Measurements from ENCODE around the gene PANX2. TPM values are rescaled to one million over a fixed set of nuclear protein-coding genes. Genes with fewer than 3 reads are reported as not detected.
A peak's percentile ranks its signal among the peaks of the same experiment; 100 is the strongest.

Gene PANX2
- total RNA-seq, 4 donors from 2014 or later = 1.4 to 4.3 (median 1.8) TPM

GRCh38 chr22:50218996-50219727 lies 48.6 kb downstream of the PANX2 start:
- 71 to 76% methylated on average over 39 to 41 of the region's 42 CpGs for WGBS, 2 donors
- peak; percentile 81 to 94 for DNase-seq (ENCODE audit: low spot score in 2 of 2)
- TF ChIP-seq POLR2A (IDR thresholded peaks at IDR 0.05) = no peak
- TF ChIP-seq CTCF (IDR thresholded peaks at IDR 0.05) = no peak
- H3K4me3 ChIP-seq (ENCODE audit: low read depth, poor library complexity, severe bottlenecking) = no peak overlapping the region
- intact Hi-C loops (cut with DNase I; ENCODE audit: low total_unique reads) = no loop called here

- 84 to 89% methylated on average over 25 of the region's 25 CpGs for WGBS, 2 donors
- intact Hi-C loops (cut with DNase I; ENCODE audit: low total_unique reads) = no loop called here
- DNase-seq (ENCODE audit: low spot score in 2 of 2) = no peak
- TF ChIP-seq POLR2A (IDR thresholded peaks at IDR 0.05) (no peak), CTCF (IDR thresholded peaks at IDR 0.05) (no peak)
- H3K4me3 ChIP-seq (ENCODE audit: low read depth, poor library complexity, severe bottlenecking) = no peak overlapping the region
Observed at GRCh38 chr22:50219800-50220602, 49.5 kb downstream of the PANX2 start.

GRCh38 chr22:50220603-50221409 lies 50.3 kb downstream of the PANX2 start:
- no peak for TF ChIP-seq POLR2A (IDR thresholded peaks at IDR 0.05)
- no peak for TF ChIP-seq CTCF (IDR thresholded peaks at IDR 0.05)
- intact Hi-C loops (cut with DNase I; ENCODE audit: low total_unique reads) = no loop called here
- no peak overlapping the region for H3K4me3 ChIP-seq (ENCODE audit: low read depth, poor library complexity, severe bottlenecking)
- 90 to 91% methylated on average over 34 to 45 of the region's 45 CpGs for WGBS, 2 donors
- no peak for DNase-seq (ENCODE audit: low spot score in 2 of 2)

- H3K4me3 ChIP-seq (ENCODE audit: low read depth, poor library complexity, severe bottlenecking) = no peak overlapping the region
- intact Hi-C loops (cut with DNase I; ENCODE audit: low total_unique reads) = no loop called here
- TF ChIP-seq CTCF (IDR thresholded peaks at IDR 0.05) (no peak), POLR2A (IDR thresholded peaks at IDR 0.05) (no peak)
- no peak for DNase-seq (ENCODE audit: low spot score in 2 of 2)
- whole genome bisulfite sequencing, 2 donors = 93 to 97% methylated on average over 17 to 19 of the region's 19 CpGs
Observed at GRCh38 chr22:50221410-50222300, 51.1 kb downstream of the PANX2 start.

- no peak for DNase-seq (ENCODE audit: low spot score in 2 of 2)
- WGBS, 2 donors = 88 to 91% methylated on average over 7 to 8 of the region's 8 CpGs
- H3K4me3 ChIP-seq (ENCODE audit: low read depth, poor library complexity, severe bottlenecking) = no peak overlapping the region
- intact Hi-C loops (cut with DNase I; ENCODE audit: low total_unique reads) = no loop called here
- no peak for TF ChIP-seq CTCF (IDR thresholded peaks at IDR 0.05)
- TF ChIP-seq POLR2A (IDR thresholded peaks at IDR 0.05) = no peak
Observed at GRCh38 chr22:50222508-50222907, 52.0 kb downstream of the PANX2 start.
